HS-5 (cell line): ENCODE results near the gene COQ10A.
"Not testable (repeated sequence)": the region's sequence is repeated elsewhere in the genome, so short reads cannot be mapped to it uniquely, and the experiment has no call there.

Experiments used
- DNase-seq: peaks from one replicate; pipeline ENCODE4 v3.0.0-alpha.2; 2012; ENCODE audit warnings: low read depth

Gene COQ10A

GRCh38 chr12:56280849-56281248 is 14.1 kb downstream of the COQ10A start:
- no peak for DNase-seq

GRCh38 chr12:56282030-56282429 is 15.3 kb downstream of the COQ10A start:
- DNase-seq: no peak

GRCh38 chr12:56282579-56282978 is 15.8 kb downstream of the COQ10A start:
- no peak for DNase-seq

- DNase-seq: not testable (repeated sequence)
Measured at GRCh38 chr12:56284263-56284662, 17.5 kb downstream of the COQ10A start.

GRCh38 chr12:56286044-56286830 is 19.5 kb downstream of the COQ10A start:
- no peak for DNase-seq

GRCh38 chr12:56288705-56289387 is 22.1 kb downstream of the COQ10A start:
- no peak for DNase-seq

GRCh38 chr12:56293795-56294194 is 27.1 kb downstream of the COQ10A start:
- no peak for DNase-seq

- no peak for DNase-seq
Measured at GRCh38 chr12:56296295-56296694, 29.6 kb downstream of the COQ10A start.

GRCh38 chr12:56297400-56297799 is 30.7 kb downstream of the COQ10A start:
- DNase-seq: no peak

- no peak for DNase-seq
Measured at GRCh38 chr12:56298828-56299227, 32.1 kb downstream of the COQ10A start.

- no peak for DNase-seq
Measured at GRCh38 chr12:56299308-56299852, 32.6 kb downstream of the COQ10A start.

- DNase-seq: peak; percentile 88
Measured at GRCh38 chr12:56299853-56300643, 33.3 kb downstream of the COQ10A start, which contains the start of gene CS. Gene CS, minus strand, starts transcription at chr12:56300330. Its CDS starts 129 bp downstream, at chr12:56300201.

- DNase-seq: no peak
Measured at GRCh38 chr12:56300644-56301464, 34.1 kb downstream of the COQ10A start.

- no peak for DNase-seq
Measured at GRCh38 chr12:56304276-56304675, 37.5 kb downstream of the COQ10A start.

GRCh38 chr12:56304872-56305590 is 38.3 kb downstream of the COQ10A start:
- DNase-seq: no peak

GRCh38 chr12:56307221-56307965 is 40.7 kb downstream of the COQ10A start:
- DNase-seq: no peak

GRCh38 chr12:56308714-56309113 is 42.0 kb downstream of the COQ10A start:
- DNase-seq: no peak

- DNase-seq: no peak
Measured at GRCh38 chr12:56311003-56311402, 44.3 kb downstream of the COQ10A start.

GRCh38 chr12:56315249-56315621 is 48.5 kb downstream of the COQ10A start:
- no peak for DNase-seq
